GM13976 (cell line): ENCODE measurements around the gene MFN1.

Experiments used
- DNase-seq: peaks from one replicate; pipeline ENCODE4 v3.0.0; 2012; ENCODE audit warnings: low spot score
- in situ Hi-C: fragments of 300-500 bp; cut with MboI; formaldehyde crosslinking; loops from one replicate; pipeline ENCODE4 v1.12.0; 2022; ENCODE audit warnings: low sequenced_read_pairs, mixed read lengths, inconsistent platforms; ENCODE audit not compliant: unreplicated experiment
- TF ChIP-seq, protein P1 (sequence below): IDR thresholded peaks from 2 replicates; pipeline ENCODE4 v1.5.1; 2012; ENCODE audit warnings: borderline replicate concordance, mild to moderate bottlenecking; ENCODE audit not compliant: insufficient read depth; ENCODE audit errors: extremely low read depth, missing control alignments, control extremely low read depth

MFN1 gene

GRCh38 chr3:179404307-179404706 is 56.8 kb downstream of the MFN1 start:
- TF ChIP-seq, protein P1, sequence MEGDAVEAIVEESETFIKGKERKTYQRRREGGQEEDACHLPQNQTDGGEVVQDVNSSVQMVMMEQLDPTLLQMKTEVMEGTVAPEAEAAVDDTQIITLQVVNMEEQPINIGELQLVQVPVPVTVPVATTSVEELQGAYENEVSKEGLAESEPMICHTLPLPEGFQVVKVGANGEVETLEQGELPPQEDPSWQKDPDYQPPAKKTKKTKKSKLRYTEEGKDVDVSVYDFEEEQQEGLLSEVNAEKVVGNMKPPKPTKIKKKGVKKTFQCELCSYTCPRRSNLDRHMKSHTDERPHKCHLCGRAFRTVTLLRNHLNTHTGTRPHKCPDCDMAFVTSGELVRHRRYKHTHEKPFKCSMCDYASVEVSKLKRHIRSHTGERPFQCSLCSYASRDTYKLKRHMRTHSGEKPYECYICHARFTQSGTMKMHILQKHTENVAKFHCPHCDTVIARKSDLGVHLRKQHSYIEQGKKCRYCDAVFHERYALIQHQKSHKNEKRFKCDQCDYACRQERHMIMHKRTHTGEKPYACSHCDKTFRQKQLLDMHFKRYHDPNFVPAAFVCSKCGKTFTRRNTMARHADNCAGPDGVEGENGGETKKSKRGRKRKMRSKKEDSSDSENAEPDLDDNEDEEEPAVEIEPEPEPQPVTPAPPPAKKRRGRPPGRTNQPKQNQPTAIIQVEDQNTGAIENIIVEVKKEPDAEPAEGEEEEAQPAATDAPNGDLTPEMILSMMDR, result no peak
- DNase-seq, result no peak
- in situ Hi-C loops, result loop anchor here (25.0 kb wide), 1 partner anchor 158 kb away; the partner anchor contains the start of gene ACTL6A

DNA sequence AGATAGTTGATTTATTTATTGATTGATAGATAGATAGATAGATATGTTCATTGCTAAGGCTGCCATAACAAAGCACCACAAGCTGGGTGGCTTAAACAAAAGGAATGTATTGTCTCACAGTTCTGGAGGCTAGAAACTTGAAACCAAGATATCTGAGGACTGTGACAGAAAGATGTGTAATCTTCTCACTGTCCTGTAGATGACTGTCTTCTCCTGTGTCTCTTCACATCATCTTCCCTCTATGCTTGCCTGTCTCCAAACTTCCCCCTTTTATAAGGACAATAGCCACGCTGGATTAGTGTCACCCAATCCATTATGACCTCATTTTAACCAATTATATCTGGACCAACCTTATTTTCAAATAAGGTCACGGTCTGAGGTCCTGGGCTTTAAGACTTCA is 62.8 kb downstream of the MFN1 start:
- TF ChIP-seq, protein P1, result peak; percentile 11
- DNase-seq, result no peak
- in situ Hi-C loops, result loop anchor here (25.0 kb wide), 1 partner anchor 152 kb away; the partner anchor contains the start of gene ACTL6A

DNA sequence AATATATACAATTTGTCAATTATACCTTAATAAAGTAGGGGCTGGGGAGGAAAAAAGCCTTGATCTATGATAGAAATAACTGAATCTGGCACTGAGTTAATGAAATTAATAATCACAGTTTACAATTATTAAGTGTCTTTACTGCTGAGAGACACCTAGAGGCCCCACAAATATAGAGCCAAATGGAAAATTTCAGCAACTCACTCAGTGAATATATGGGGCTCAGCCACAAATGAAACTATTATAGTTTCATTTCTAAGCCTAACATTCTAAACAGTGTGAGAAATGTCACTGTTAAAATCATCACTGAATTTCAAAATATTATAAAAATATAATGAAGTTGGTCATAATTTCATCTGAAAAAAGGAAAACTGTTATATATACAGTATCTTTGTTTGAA is 63.5 kb downstream of the MFN1 start:
- TF ChIP-seq, protein P1, result no peak
- in situ Hi-C loops, result loop anchor here (25.0 kb wide), 1 partner anchor 151 kb away; the partner anchor contains the start of gene ACTL6A
- DNase-seq, result no peak

DNA sequence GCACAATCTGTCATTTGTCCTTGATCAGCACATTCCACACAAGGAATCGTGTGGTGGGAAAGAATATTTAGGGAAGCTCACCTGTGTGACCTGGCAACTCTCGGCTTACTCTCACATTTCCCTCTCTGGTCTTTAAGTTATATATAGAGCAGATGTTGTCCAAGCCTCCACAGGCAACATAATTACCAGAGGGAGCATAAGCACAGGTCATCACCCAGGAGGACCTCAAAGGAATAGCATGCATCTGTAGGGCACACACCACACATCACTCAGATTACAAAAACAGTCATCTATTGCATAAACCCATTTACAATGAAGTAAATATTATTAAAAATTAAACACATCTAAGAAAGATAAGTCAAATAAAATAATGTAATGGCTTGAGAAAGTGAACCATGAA is 67.3 kb downstream of the MFN1 start:
- in situ Hi-C loops, result loop anchor here (25.0 kb wide), 1 partner anchor 147 kb away; the partner anchor contains the start of gene ACTL6A
- no peak for DNase-seq
- TF ChIP-seq, protein P1, result no peak

DNA sequence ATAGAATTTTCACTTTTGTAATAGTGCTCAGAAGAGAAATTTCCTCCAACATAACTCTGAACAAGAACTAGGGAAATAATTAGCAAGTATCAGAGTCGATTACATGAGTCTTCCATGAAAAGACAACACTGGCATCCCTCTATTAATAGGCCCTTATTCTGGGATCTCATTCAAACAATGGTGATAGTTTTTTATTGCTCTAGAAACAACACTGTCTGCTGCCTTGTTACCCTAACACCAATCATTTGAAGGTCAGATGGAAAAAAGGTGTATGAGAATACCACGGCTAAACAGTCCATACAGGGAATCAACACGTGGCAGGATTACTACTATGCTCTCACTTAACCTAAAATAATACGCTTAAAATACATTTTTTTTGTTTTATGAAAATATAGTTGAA is 67.9 kb downstream of the MFN1 start:
- in situ Hi-C loops, result loop anchor here (25.0 kb wide), 1 partner anchor 147 kb away; the partner anchor contains the start of gene ACTL6A
- no peak for DNase-seq
- TF ChIP-seq, protein P1, result no peak

DNA sequence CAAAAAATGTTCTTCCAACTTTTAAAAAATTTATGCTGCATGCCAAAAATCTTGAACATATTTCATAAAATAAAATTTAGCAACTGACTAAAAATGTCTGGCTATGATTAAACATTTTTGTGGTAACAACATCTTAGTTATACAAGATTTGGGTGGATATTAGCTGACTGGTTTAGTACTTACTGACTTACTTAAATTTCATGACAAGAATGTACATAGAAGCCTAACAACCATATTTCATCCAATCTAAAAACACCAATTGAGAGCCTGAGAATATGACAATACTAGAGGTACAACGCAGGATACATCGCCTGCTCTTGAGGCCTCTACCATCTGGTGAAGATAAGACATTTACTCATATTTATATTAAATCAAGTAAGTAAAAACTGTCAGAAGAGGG is 69.2 kb downstream of the MFN1 start:
- TF ChIP-seq, protein P1, result no peak
- in situ Hi-C loops, result loop anchor here (25.0 kb wide), 1 partner anchor 146 kb away; the partner anchor contains the start of gene ACTL6A
- DNase-seq, result no peak
